Measurements from ENCODE around the gene TSG101. TPM values are rescaled to one million over a fixed set of nuclear protein-coding genes. Genes with fewer than 3 reads are reported as not detected.

The TSG101 gene
- total RNA-seq, 1 experiment from 2014 or later = 79.1 TPM

DNA sequence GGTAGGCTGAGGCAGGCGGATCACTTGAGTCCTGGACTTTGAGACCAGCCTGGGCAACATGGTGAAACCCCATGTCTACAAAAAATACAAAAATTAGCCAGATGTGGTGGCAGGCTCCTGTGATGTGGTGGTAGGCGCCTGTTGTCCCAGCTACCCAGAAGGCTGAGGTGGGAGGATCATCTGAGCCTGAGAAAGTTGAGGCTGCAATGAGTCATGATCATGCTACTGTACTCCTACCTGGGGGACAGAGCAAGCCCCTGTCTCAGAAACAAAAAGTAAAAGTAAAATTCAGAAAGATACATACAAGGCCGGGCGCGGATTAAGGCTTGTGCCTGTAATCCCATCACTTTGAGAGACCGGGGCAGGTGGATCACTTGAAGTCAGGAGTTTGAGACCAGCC, 64.8 kb downstream of the TSG101 start:
- POLR2A ChIA-PET = no interaction called here
- in situ Hi-C loops (cut with HindIII; ENCODE audit: low pct_unique_long_range_greater_than_20kb, low sequenced_read_pairs) = no loop called here
- CTCF ChIA-PET = no interaction called here
- no peak overlapping the region for H3K4me3 ChIP-seq (ENCODE audit: low read depth in 2 of 2, low read length in 2 of 2)
- BruUV-seq (replicated peaks) = no TSS peak
- H3K27me3 ChIP-seq (ENCODE audit: control insufficient read depth, insufficient read depth, low read length) = no peaks in the 10 kb centered on the region
- intact Hi-C loops (cut with micrococcal nuclease; ENCODE audit: unreplicated experiment) = no loop called here
- no peaks in the 10 kb centered on the region for H3K9me3 ChIP-seq (ENCODE audit: control insufficient read depth, insufficient read depth, low read depth, low read length)
- ATAC-seq = no peak
- TF ChIP-seq, protein P1, sequence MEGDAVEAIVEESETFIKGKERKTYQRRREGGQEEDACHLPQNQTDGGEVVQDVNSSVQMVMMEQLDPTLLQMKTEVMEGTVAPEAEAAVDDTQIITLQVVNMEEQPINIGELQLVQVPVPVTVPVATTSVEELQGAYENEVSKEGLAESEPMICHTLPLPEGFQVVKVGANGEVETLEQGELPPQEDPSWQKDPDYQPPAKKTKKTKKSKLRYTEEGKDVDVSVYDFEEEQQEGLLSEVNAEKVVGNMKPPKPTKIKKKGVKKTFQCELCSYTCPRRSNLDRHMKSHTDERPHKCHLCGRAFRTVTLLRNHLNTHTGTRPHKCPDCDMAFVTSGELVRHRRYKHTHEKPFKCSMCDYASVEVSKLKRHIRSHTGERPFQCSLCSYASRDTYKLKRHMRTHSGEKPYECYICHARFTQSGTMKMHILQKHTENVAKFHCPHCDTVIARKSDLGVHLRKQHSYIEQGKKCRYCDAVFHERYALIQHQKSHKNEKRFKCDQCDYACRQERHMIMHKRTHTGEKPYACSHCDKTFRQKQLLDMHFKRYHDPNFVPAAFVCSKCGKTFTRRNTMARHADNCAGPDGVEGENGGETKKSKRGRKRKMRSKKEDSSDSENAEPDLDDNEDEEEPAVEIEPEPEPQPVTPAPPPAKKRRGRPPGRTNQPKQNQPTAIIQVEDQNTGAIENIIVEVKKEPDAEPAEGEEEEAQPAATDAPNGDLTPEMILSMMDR (IDR thresholded peaks at IDR 0.05) = no peak
- no peak for TF ChIP-seq TCF7L2 (IDR thresholded peaks at IDR 0.05; ENCODE audit: low read depth, low read length)
- TF ChIP-seq SIN3A (IDR thresholded peaks at IDR 0.05; ENCODE audit: borderline replicate concordance, insufficient read depth, low read depth, low read length) = no peak
- TF ChIP-seq, protein P2, sequence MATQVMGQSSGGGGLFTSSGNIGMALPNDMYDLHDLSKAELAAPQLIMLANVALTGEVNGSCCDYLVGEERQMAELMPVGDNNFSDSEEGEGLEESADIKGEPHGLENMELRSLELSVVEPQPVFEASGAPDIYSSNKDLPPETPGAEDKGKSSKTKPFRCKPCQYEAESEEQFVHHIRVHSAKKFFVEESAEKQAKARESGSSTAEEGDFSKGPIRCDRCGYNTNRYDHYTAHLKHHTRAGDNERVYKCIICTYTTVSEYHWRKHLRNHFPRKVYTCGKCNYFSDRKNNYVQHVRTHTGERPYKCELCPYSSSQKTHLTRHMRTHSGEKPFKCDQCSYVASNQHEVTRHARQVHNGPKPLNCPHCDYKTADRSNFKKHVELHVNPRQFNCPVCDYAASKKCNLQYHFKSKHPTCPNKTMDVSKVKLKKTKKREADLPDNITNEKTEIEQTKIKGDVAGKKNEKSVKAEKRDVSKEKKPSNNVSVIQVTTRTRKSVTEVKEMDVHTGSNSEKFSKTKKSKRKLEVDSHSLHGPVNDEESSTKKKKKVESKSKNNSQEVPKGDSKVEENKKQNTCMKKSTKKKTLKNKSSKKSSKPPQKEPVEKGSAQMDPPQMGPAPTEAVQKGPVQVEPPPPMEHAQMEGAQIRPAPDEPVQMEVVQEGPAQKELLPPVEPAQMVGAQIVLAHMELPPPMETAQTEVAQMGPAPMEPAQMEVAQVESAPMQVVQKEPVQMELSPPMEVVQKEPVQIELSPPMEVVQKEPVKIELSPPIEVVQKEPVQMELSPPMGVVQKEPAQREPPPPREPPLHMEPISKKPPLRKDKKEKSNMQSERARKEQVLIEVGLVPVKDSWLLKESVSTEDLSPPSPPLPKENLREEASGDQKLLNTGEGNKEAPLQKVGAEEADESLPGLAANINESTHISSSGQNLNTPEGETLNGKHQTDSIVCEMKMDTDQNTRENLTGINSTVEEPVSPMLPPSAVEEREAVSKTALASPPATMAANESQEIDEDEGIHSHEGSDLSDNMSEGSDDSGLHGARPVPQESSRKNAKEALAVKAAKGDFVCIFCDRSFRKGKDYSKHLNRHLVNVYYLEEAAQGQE (IDR thresholded peaks at IDR 0.05; ENCODE audit: insufficient read depth in 1 of 2, low read depth in 2 of 2, low read length in 1 of 2) = no peak
- TF ChIP-seq POLR2AphosphoS5 (IDR thresholded peaks at IDR 0.05; ENCODE audit: low read depth, low read length) = no peak
- DNase-seq (ENCODE audit: low read depth, low spot score) = no peak
- H3K4me1 ChIP-seq (ENCODE audit: control insufficient read depth, insufficient read depth, low read length) = peaks cover 5% of the 10 kb centered on the region; the same call in 1 of the 2 replicates
- H3K27ac ChIP-seq (ENCODE audit: low read length) = no peak overlapping the region
- no peaks in the 10 kb centered on the region for H3K36me3 ChIP-seq (ENCODE audit: control insufficient read depth, insufficient read depth, low read length)

DNA sequence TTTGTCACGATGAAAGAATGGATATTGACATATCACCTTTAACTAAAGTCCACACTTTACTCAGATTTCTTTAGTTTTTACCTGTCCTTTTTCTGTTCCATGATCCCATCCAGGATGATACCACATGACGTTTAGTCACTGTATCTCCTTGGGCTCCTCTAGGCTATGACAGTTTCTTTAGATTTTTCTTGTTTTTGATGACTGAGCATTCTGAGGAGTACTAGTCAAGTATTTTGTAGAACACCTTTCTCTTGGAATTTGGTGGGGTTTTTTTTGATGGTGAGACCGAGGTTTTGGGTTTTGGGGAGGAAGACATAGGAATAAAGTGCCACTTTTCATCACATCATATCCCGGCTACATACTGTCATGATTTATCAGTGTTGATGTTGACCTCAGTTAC, 67.1 kb downstream of the TSG101 start:
- no peak for TF ChIP-seq SIN3A (IDR thresholded peaks at IDR 0.05; ENCODE audit: borderline replicate concordance, insufficient read depth, low read depth, low read length)
- no peak for TF ChIP-seq POLR2AphosphoS5 (IDR thresholded peaks at IDR 0.05; ENCODE audit: low read depth, low read length)
- TF ChIP-seq, protein P1 (IDR thresholded peaks at IDR 0.05) = no peak
- TF ChIP-seq TCF7L2 (IDR thresholded peaks at IDR 0.05; ENCODE audit: low read depth, low read length) = no peak
- TF ChIP-seq, protein P2 (IDR thresholded peaks at IDR 0.05; ENCODE audit: insufficient read depth in 1 of 2, low read depth in 2 of 2, low read length in 1 of 2) = no peak
- Histone ChIP-seq H3K4me3 (ENCODE audit: low read depth in 2 of 2, low read length in 2 of 2) (no peak overlapping the region), H3K36me3 (ENCODE audit: control insufficient read depth, insufficient read depth, low read length) (no peaks in the 10 kb centered on the region), H3K27ac (ENCODE audit: low read length) (no peak overlapping the region), H3K4me1 (ENCODE audit: control insufficient read depth, insufficient read depth, low read length) (peaks cover 5% of the 10 kb centered on the region; the same call in 1 of the 2 replicates), H3K9me3 (ENCODE audit: control insufficient read depth, insufficient read depth, low read depth, low read length) (no peaks in the 10 kb centered on the region), H3K27me3 (ENCODE audit: control insufficient read depth, insufficient read depth, low read length) (no peaks in the 10 kb centered on the region)
- no TSS peak for BruUV-seq (replicated peaks)
- in situ Hi-C loops (cut with HindIII; ENCODE audit: low pct_unique_long_range_greater_than_20kb, low sequenced_read_pairs) (no loop called here), intact Hi-C loops (cut with micrococcal nuclease; ENCODE audit: unreplicated experiment) (no loop called here)
- CTCF ChIA-PET = no interaction called here
- POLR2A ChIA-PET = no interaction called here
- DNase-seq (ENCODE audit: low read depth, low spot score) = no peak
- ATAC-seq = no peak

Measured in Panc1 (cell line).